Cardiac fibroblast (primary cell): ENCODE results near the gene IL4I1.

Experiments
- DNase-seq, 2 donors: peaks; one replicate each; pipeline versions ENCODE4 v3.0.0 to v3.0.0-alpha.2; 2010; ENCODE audit warnings: low read depth in 2 of 2
- H3K4me3 ChIP-seq, 2 donors: replicated peaks in 1 of 2; 1 replicate in 1 of 2; 2 replicates in 1 of 2; pipeline ENCODE4 v1.5.1; 2011; ENCODE audit warnings: low read depth in 2 of 2, low read length in 2 of 2, mild to moderate bottlenecking in 2 of 2, moderate library complexity in 1 of 2
- TF ChIP-seq, protein P1 (sequence below): IDR thresholded peaks from one replicate; pipeline ENCODE4 v1.5.1; 2011; ENCODE audit warnings: low read depth, mild to moderate bottlenecking, low read length, inconsistent platforms

IL4I1 gene

DNA sequence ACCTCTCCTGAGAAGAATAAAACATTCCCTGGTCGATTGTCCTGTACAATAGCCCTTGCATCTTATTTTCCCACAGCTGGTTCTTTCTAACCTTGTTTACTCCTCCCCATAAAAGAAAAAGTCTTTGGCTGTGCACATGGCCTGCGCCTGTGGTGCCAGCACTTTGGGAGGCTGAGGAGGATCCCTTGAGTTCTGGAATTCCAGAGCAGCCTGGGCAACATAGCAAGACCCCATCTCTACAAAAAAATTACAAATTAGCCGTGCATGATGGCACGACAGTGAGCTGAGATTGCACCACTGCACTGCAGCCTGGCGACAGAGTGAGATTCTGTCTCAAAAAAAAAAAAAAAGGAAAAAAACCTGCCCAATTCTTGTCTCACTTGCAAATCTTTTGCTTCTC, 39.9 kb upstream of the IL4I1 start:
- TF ChIP-seq, protein P1, sequence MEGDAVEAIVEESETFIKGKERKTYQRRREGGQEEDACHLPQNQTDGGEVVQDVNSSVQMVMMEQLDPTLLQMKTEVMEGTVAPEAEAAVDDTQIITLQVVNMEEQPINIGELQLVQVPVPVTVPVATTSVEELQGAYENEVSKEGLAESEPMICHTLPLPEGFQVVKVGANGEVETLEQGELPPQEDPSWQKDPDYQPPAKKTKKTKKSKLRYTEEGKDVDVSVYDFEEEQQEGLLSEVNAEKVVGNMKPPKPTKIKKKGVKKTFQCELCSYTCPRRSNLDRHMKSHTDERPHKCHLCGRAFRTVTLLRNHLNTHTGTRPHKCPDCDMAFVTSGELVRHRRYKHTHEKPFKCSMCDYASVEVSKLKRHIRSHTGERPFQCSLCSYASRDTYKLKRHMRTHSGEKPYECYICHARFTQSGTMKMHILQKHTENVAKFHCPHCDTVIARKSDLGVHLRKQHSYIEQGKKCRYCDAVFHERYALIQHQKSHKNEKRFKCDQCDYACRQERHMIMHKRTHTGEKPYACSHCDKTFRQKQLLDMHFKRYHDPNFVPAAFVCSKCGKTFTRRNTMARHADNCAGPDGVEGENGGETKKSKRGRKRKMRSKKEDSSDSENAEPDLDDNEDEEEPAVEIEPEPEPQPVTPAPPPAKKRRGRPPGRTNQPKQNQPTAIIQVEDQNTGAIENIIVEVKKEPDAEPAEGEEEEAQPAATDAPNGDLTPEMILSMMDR = no peak
- no peak for DNase-seq
- H3K4me3 ChIP-seq = no peak overlapping the region

DNA sequence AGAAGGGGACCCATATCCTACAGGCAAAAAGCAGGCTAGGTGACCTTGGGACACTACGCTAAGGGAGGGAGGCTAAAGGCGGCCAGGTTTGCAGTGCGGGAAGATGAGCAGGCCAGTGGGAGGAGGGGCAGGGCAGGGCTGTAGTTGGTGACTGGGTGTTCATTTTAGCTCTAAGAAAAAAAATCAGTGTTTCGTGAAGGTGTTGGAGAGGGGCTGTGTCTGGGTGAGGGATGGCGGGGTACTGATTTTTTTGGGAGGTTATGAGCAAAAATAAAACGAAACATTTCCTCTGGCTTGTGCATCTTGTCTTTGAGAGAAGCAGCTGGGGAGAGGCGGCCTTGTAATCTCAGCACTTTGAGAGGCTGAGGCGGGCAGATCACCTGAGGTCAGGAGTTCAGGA, 37.0 kb upstream of the IL4I1 start:
- TF ChIP-seq, protein P1 = no peak
- no peak for DNase-seq
- no peak overlapping the region for H3K4me3 ChIP-seq

DNA sequence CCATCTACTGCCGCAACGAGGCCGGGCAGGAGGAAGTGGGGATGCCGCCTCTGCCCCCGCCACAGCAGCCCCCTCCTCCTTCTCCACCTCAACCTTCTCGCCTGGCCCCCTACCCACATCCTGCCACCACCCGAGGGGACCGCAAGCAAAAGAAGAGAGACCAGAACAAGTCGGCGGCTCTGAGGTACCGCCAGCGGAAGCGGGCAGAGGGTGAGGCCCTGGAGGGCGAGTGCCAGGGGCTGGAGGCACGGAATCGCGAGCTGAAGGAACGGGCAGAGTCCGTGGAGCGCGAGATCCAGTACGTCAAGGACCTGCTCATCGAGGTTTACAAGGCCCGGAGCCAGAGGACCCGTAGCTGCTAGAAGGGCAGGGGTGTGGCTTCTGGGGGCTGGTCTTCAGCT, 36.0 kb upstream of the IL4I1 start:
- H3K4me3 ChIP-seq = no peak overlapping the region

DNA sequence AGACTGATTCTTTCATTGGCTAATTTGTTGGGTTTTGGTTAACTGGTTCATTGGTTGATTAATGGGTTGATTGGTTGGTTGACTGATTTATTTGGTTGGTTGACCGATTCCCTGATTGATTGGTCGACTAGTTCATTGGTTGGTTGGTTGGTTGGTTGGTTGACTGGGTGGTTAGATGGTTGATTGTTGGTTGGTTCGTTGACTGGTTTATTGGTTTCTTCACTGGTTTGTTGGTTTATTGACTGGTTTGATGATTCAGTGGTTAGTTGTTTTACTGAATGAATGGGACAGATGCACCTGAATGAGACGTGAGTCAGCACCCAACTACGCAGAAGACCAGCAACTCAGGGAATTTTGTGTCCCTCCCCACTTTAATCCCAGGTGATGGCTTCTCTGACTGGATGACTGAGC, 35.4 kb upstream of the IL4I1 start:
- DNase-seq = no peak
- no peak overlapping the region for H3K4me3 ChIP-seq
- TF ChIP-seq, protein P1 = no peak

More for the DNA sequence above, 36.0 kb upstream of the IL4I1 start:
- TF ChIP-seq, protein P1 = no peak
- DNase-seq = no peak

DNA sequence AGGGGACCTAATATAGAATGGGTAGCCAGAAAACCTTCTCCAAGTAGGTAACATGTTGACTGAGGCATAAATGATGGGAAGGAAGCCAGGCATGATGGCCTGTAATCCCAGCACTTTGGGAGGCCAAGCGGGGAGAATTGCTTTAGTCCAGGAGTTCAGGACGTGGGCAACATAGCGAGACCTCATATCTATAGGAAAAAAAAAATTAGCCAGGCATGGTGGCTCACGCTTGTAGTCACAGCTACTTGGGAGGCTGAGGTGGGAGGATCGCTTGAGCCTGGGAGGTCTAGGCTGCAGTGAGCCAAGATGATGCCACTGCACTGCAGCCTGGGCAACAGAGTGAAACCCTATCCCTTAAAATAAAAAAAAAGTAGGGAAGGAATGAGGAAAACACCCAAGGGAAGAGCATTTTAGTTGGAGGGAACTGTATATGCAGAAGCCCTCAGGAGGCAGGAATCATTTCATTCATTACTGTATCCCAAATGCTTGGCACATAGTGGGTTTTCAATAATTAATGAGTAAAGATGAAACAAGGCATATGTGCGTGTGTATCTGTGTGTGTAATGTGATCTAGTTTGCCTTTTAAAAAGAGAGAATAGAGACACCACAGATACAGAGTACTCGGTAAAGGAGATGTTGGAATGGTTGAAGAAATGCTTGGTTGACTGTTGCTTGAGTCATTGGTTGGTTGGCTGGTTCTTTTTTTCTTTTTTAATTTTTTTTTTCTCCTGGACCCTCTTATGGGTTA, 34.8 kb upstream of the IL4I1 start:
- H3K4me3 ChIP-seq = no peak overlapping the region
- TF ChIP-seq, protein P1 = no peak
- DNase-seq = no peak

DNA sequence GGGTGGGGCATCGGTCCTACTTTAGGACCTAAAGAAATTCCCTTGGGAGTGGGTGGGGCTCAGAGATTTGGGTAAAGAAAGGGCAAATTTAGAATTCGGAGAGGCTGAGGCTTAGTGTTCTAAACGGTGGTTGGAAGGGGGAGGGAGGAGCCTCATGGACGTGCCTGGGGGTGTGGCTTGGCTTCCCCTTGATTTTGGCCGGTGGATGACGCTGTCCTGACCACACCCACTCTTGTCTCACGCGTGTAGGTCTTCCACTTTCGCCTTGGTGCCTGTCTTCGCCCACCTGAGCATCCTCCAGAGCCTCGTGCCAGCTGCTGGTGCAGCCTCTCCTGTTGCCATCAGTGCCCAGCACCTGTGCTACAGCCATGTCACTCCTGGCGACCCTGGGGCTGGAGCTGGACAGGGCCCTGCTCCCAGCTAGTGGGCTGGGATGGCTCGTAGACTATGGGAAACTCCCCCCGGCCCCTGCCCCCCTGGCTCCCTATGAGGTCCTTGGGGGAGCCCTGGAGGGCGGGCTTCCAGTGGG, 33.9 kb upstream of the IL4I1 start:
- TF ChIP-seq, protein P1 = no peak
- DNase-seq = peak; percentile 18 to 57
- H3K4me3 ChIP-seq = peak overlapping the region in 1 of 2 donors; percentile 42
